Femur (tissue), 1 donor: ENCODE results near the gene LRRC8A.
"Not testable (repeated sequence)": the region's sequence is repeated elsewhere in the genome, so short reads cannot be mapped to it uniquely, and the experiment has no call there.

Experiments
- DNase-seq: peaks from one replicate; pipeline ENCODE4 v3.0.0-alpha.2; 2017

LRRC8A gene

GRCh38 chr9:128870128-128870940 lies 11.6 kb upstream of the LRRC8A start:
- DNase-seq = no peak

GRCh38 chr9:128870941-128871265 lies 11.0 kb upstream of the LRRC8A start:
- DNase-seq = not testable (repeated sequence)

- no peak for DNase-seq
Measured at GRCh38 chr9:128877852-128878251, 4.1 kb upstream of the LRRC8A start.

- DNase-seq = no peak
Measured at GRCh38 chr9:128882677-128883603, 1.0 kb downstream of the LRRC8A start.

- DNase-seq = no peak
Measured at GRCh38 chr9:128884164-128884563, 2.2 kb downstream of the LRRC8A start.

- DNase-seq = no peak
Measured at GRCh38 chr9:128885376-128885775, 3.4 kb downstream of the LRRC8A start.

- no peak for DNase-seq
Measured at GRCh38 chr9:128885798-128886197, 3.9 kb downstream of the LRRC8A start.

GRCh38 chr9:128886211-128886891 lies 4.4 kb downstream of the LRRC8A start:
- no peak for DNase-seq

- DNase-seq = no peak
Measured at GRCh38 chr9:128887049-128887448, 5.1 kb downstream of the LRRC8A start.

- peak; percentile 15 for DNase-seq
Measured at GRCh38 chr9:128887914-128888350, 6.0 kb downstream of the LRRC8A start.

- DNase-seq = no peak
Measured at GRCh38 chr9:128891321-128892220, 9.6 kb downstream of the LRRC8A start.

- peak; percentile 75 for DNase-seq
Measured at GRCh38 chr9:128892221-128892921, 10.4 kb downstream of the LRRC8A start.

GRCh38 chr9:128893354-128893753 lies 11.4 kb downstream of the LRRC8A start:
- DNase-seq = no peak

- DNase-seq = no peak
Measured at GRCh38 chr9:128894764-128895163, 12.8 kb downstream of the LRRC8A start.

- DNase-seq = no peak
Measured at GRCh38 chr9:128895556-128895955, 13.6 kb downstream of the LRRC8A start.

GRCh38 chr9:128898382-128898781 lies 16.4 kb downstream of the LRRC8A start:
- DNase-seq = no peak

- no peak for DNase-seq
Measured at GRCh38 chr9:128898845-128899565, 17.1 kb downstream of the LRRC8A start.

GRCh38 chr9:128899566-128900322 lies 17.8 kb downstream of the LRRC8A start:
- DNase-seq = no peak

GRCh38 chr9:128901379-128901778 lies 19.4 kb downstream of the LRRC8A start:
- no peak for DNase-seq

- no peak for DNase-seq
Measured at GRCh38 chr9:128901822-128902221, 19.9 kb downstream of the LRRC8A start.
